Spleen (tissue), 7 donors: ENCODE results near the gene CYP4F12.

ENCODE experiments used
- POLR2A ChIP-seq, 3 donors: fragments of 450-650 bp; IDR thresholded peaks; one replicate each; pipeline ENCODE4 v1.5.1; 2017; ENCODE audit warnings: antibody characterized with exemption in 3 of 3, mild to moderate bottlenecking in 1 of 3
- TF ChIP-seq, protein P1 (sequence below), 11 experiments: fragments of 200-600 bp in 7 of 11; fragments of 450-650 bp in 4 of 11; sonication (generic) in 4 of 11; IDR thresholded peaks in 8 of 11; conservative IDR thresholded peaks in 3 of 11; 1 replicate in 7 of 11; 2 replicates in 4 of 11; pipeline versions ENCODE4 v1.4.0 to v1.8.0; 2016 to 2021; ENCODE audit warnings: antibody characterized with exemption in 11 of 11, inconsistent platforms in 4 of 11, mild to moderate bottlenecking in 1 of 11
- donor health status: DM: no; HTN: no; CAD: no; lungs with moderate emphysema.
- donor health status: DM: no; HTN: no; CAD: no.
- donor health status: DM: no; HTN: no; CAD: no.

DNA sequence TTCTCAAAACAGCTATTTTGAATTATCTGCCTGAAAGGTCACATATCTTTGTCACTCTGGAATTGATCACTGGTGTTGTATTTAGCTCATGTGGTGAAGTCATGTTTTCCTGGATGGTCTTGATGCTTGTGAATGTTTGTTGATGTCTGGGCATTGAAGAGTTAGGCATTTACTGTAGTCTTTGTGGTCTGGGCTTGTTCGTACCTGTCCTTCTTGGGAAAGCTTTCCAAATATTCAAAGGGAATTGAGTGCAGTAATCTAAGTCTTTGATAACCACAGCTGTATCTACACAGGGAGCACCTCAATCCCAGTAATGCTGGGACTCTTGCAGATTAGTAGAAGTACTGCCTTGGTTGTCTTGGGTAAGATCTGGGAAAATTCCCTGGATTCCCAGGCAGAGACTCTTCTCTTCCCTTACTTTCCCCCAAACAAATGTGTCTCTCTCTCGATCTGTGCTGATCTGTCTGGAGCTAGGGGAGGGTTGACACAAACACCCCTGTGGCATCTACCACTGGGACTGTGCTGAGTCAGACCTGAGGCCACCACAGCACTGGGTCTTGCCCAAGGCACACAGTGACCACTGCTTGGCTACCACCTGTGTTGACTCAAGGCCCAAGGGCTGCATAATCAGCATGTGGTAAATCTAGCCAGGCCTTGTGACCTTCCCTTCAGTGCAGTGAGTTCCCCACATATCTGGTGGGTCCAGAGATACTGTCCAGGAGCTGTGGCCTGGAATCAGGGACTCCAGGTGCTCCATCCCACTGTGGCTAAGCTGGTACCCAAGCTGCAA, 37.7 kb upstream of the CYP4F12 start:
- TF ChIP-seq, protein P1, sequence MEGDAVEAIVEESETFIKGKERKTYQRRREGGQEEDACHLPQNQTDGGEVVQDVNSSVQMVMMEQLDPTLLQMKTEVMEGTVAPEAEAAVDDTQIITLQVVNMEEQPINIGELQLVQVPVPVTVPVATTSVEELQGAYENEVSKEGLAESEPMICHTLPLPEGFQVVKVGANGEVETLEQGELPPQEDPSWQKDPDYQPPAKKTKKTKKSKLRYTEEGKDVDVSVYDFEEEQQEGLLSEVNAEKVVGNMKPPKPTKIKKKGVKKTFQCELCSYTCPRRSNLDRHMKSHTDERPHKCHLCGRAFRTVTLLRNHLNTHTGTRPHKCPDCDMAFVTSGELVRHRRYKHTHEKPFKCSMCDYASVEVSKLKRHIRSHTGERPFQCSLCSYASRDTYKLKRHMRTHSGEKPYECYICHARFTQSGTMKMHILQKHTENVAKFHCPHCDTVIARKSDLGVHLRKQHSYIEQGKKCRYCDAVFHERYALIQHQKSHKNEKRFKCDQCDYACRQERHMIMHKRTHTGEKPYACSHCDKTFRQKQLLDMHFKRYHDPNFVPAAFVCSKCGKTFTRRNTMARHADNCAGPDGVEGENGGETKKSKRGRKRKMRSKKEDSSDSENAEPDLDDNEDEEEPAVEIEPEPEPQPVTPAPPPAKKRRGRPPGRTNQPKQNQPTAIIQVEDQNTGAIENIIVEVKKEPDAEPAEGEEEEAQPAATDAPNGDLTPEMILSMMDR (IDR thresholded peaks at IDR 0.05 in 8 of 11, conservative IDR thresholded peaks at IDR 0.05 in 3 of 11) = no peak
- TF ChIP-seq POLR2A (IDR thresholded peaks at IDR 0.05) = no peak
